ENCODE measurements around the gene TNFRSF9. TPM values are rescaled to one million over a fixed set of nuclear protein-coding genes. Genes with fewer than 3 reads are reported as not detected.

Gene TNFRSF9
- total RNA-seq, 1 experiment from 2014 or later, result not detected

DNA sequence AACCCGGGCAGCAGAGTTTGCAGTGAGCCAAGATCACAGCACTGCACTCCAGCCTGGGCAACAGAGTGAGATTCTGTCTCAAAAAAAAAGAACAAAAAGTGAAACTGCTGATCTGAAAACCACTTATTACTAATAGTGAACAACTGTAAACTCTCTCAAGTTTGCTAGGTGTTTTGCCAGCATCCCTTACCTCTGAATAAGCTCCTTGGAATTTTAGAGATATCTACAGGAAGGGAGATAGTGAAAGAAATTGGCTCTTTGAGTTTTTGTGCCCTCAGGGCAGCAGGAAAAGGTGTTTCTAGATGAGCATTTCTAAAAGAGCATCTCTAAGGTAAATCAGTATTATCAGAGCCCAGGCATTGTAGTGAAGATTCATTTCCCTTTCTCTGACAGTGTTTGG is 47.9 kb upstream of the TNFRSF9 start (continued):
- no peak for TF ChIP-seq PRDM15 (CRISPR knock-in tag; IDR thresholded peaks at IDR 0.05)
- TF ChIP-seq NR1H2 (CRISPR knock-in tag; IDR thresholded peaks at IDR 0.05), result no peak
- TF ChIP-seq IRF2 (CRISPR knock-in tag; IDR thresholded peaks at IDR 0.05; ENCODE audit: borderline replicate concordance, low read depth), result no peak
- TF ChIP-seq, protein P1, sequence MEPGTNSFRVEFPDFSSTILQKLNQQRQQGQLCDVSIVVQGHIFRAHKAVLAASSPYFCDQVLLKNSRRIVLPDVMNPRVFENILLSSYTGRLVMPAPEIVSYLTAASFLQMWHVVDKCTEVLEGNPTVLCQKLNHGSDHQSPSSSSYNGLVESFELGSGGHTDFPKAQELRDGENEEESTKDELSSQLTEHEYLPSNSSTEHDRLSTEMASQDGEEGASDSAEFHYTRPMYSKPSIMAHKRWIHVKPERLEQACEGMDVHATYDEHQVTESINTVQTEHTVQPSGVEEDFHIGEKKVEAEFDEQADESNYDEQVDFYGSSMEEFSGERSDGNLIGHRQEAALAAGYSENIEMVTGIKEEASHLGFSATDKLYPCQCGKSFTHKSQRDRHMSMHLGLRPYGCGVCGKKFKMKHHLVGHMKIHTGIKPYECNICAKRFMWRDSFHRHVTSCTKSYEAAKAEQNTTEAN (CRISPR knock-in tag; IDR thresholded peaks at IDR 0.05), result no peak

- Mint-ChIP-seq H3K36me3 (peaks cover 44% of the 10 kb centered on the region), H3K4me1 (peaks cover 22% of the 10 kb centered on the region), H3K27me3 (ENCODE audit: low read depth) (no peaks in the 10 kb centered on the region), H3K4me3 (no peak overlapping the region), H3K9me3 (peaks cover 9% of the 10 kb centered on the region), H3K27ac (0 out of 2 replicates have a peak overlapping the region, but pooled peaks have one; percentile 50)
- DNase-seq (ENCODE audit: low spot score) (no peak), ATAC-seq (no peak)
- POLR2A ChIA-PET, result interaction anchor here (0.7 kb wide), 1 partner anchor 265 kb away, joined by 5 read pairs; no protein-coding TSS in a partner anchor
- TF ChIP-seq ZNF281 (CRISPR knock-in tag; IDR thresholded peaks at IDR 0.05), result no peak
- TF ChIP-seq, protein P1 (CRISPR knock-in tag; IDR thresholded peaks at IDR 0.05), result no peak
- TF ChIP-seq, protein P2, sequence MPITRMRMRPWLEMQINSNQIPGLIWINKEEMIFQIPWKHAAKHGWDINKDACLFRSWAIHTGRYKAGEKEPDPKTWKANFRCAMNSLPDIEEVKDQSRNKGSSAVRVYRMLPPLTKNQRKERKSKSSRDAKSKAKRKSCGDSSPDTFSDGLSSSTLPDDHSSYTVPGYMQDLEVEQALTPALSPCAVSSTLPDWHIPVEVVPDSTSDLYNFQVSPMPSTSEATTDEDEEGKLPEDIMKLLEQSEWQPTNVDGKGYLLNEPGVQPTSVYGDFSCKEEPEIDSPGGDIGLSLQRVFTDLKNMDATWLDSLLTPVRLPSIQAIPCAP (CRISPR knock-in tag; IDR thresholded peaks at IDR 0.05), result no peak
- TF ChIP-seq, protein P3, sequence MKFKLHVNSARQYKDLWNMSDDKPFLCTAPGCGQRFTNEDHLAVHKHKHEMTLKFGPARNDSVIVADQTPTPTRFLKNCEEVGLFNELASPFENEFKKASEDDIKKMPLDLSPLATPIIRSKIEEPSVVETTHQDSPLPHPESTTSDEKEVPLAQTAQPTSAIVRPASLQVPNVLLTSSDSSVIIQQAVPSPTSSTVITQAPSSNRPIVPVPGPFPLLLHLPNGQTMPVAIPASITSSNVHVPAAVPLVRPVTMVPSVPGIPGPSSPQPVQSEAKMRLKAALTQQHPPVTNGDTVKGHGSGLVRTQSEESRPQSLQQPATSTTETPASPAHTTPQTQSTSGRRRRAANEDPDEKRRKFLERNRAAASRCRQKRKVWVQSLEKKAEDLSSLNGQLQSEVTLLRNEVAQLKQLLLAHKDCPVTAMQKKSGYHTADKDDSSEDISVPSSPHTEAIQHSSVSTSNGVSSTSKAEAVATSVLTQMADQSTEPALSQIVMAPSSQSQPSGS (CRISPR knock-in tag; IDR thresholded peaks at IDR 0.05; ENCODE audit: borderline replicate concordance, low read depth), result no peak
- TF ChIP-seq ZNF121 (CRISPR knock-in tag; IDR thresholded peaks at IDR 0.05), result peak; percentile 79; the same call in 1 of the 2 replicates
- TF ChIP-seq USF2 (CRISPR knock-in tag; IDR thresholded peaks at IDR 0.05), result no peak
- CTCF ChIA-PET, result interaction anchor here (2.5 to 2.6 kb wide), 2 partner anchors 28 to 327 kb away, joined by 7 to 9 read pairs; no protein-coding TSS in a partner anchor
Measured at GRCh38 chr1:7987528-7987927, 46.9 kb upstream of the TNFRSF9 start.
